Right lobe of liver (tissue), 6 donors: ENCODE results near the gene SIRPA. TPM values are rescaled to one million over a fixed set of nuclear protein-coding genes. Genes with fewer than 3 reads are reported as not detected.

Experiments
- ATAC-seq, 4 donors: fragments of 200-7000 bp; cut with Tn5 transposase; one replicate each; pipeline ENCODE4 v1.9.1; 2020; ENCODE audit warnings: mild to moderate bottlenecking in 4 of 4, moderate library complexity in 4 of 4
- DNase-seq, 3 donors: peaks; one replicate each; pipeline ENCODE4 v3.0.0-alpha.2; 2020
- H3K27ac ChIP-seq, 3 donors: fragments of 200-600 bp; one replicate each; pipeline ENCODE4 v1.8.0; 2022
- H3K27me3 ChIP-seq, 2 donors: fragments of 200-600 bp; one replicate each; pipeline ENCODE4 v1.8.0; 2022
- H3K36me3 ChIP-seq, 4 donors: fragments of 200-600 bp; sonication (generic) in 1 of 4; one replicate each; pipeline versions ENCODE4 v1.5.1 to v1.8.0; 2017 to 2022; ENCODE audit warnings: control low read depth in 1 of 4
- H3K4me1 ChIP-seq, 4 donors: fragments of 200-600 bp; sonication (generic) in 1 of 4; one replicate each; pipeline versions ENCODE4 v1.5.1 to v1.8.0; 2017 to 2022; ENCODE audit warnings: control low read depth in 1 of 4
- H3K4me3 ChIP-seq, 3 donors: fragments of 200-600 bp; one replicate each; pipeline ENCODE4 v1.8.0; 2022
- H3K9me3 ChIP-seq, 4 donors: fragments of 200-600 bp; sonication (generic) in 1 of 4; one replicate each; pipeline versions ENCODE4 v1.5.1 to v1.8.0; 2017 to 2022; ENCODE audit warnings: control low read depth in 1 of 4
- CTCF ChIP-seq, 4 donors: fragments of 200-600 bp in 3 of 4; fragments of 450-650 bp in 1 of 4; IDR thresholded peaks; one replicate each; pipeline versions ENCODE4 v1.5.1 to v1.8.0; 2016 to 2022; ENCODE audit warnings: antibody characterized with exemption in 4 of 4, mild to moderate bottlenecking in 2 of 4
- POLR2A ChIP-seq: fragments of 450-650 bp; IDR thresholded peaks from one replicate; pipeline ENCODE4 v1.6.1; 2017; ENCODE audit warnings: antibody characterized with exemption, mild to moderate bottlenecking
- WGBS: methylation state at CpG from one replicate; pipeline ENCODE4 v1.1.6; 2018; ENCODE audit warnings: low coverage, low lambda C conversion rate; ENCODE audit not compliant: insufficient coverage; ENCODE audit errors: missing lambda C conversion rate; 5-methylcytosine and 5-hydroxymethylcytosine counted together
- intact Hi-C, 2 donors: fragments of 100-400 bp; cut with DNase I; formaldehyde crosslinking; loops; one replicate each; pipeline versions ENCODE4 v1.11.2 to v1.14.1; 2022
- total RNA-seq, 6 experiments: library from RNA; depleted of rRNA in 2 of 6; stranded (reverse); fragments of >200 nt in 2 of 6; fragmentation: NEBNext Ultra II Directional in 3 of 6; extraction: Animal tissue kit (Norgen Biotek cat#: 25700) in 3 of 6; gene quantifications; one replicate each; pipeline versions ENCODE4 v1.1.0 to v1.2.4, GENCODE V29; 2016 to 2023
- donor health status: DM: no; HTN: yes; CAD: no.
- donor health status: DM: no; HTN: no; CAD: no.
- donor health status: DM: no; HTN: no; CAD: no.
- donor health status: DM: no; HTN: yes; CAD: no.
- donor health status: DM: no; HTN: yes; CAD: no.

SIRPA gene
- total RNA-seq, 6 experiments from 2014 or later, result 26.8 to 42.7 (median 34.8) TPM

- DNase-seq (no peak), ATAC-seq (no peak)
- 100% methylated on average over 2 of the region's 2 CpGs for WGBS
- Histone ChIP-seq H3K36me3 (no peaks in the 10 kb centered on the region), H3K4me3 (no peak overlapping the region), H3K27me3 (no peaks in the 10 kb centered on the region), H3K9me3 (no peaks in the 10 kb centered on the region), H3K4me1 (no peaks in the 10 kb centered on the region), H3K27ac (no peak overlapping the region)
- no peak for TF ChIP-seq POLR2A
- no peak for TF ChIP-seq CTCF (IDR thresholded peaks at IDR 0.05)
- intact Hi-C loops, result no loop called here
These were observed 47.4 kb upstream of the SIRPA start for GRCh38 chr20:1847780-1848179.

GRCh38 chr20:1848373-1848772 is 46.8 kb upstream of the SIRPA start:
- ATAC-seq, result no peak
- intact Hi-C loops, result no loop called here
- Histone ChIP-seq H3K4me1 (no peaks in the 10 kb centered on the region), H3K27me3 (no peaks in the 10 kb centered on the region), H3K36me3 (no peaks in the 10 kb centered on the region), H3K4me3 (no peak overlapping the region), H3K9me3 (no peaks in the 10 kb centered on the region), H3K27ac (no peak overlapping the region)
- no peak for DNase-seq
- no peak for TF ChIP-seq POLR2A
- no peak for TF ChIP-seq CTCF (IDR thresholded peaks at IDR 0.05)

- DNase-seq (no peak), ATAC-seq (no peak)
- no peak for TF ChIP-seq POLR2A
- TF ChIP-seq CTCF (IDR thresholded peaks at IDR 0.05), result no peak
- H3K4me3 ChIP-seq, result no peak overlapping the region
- no peaks in the 10 kb centered on the region for H3K4me1 ChIP-seq
- H3K9me3 ChIP-seq, result no peaks in the 10 kb centered on the region
- no peaks in the 10 kb centered on the region for H3K36me3 ChIP-seq
- intact Hi-C loops, result no loop called here
- no peaks in the 10 kb centered on the region for H3K27me3 ChIP-seq
- 25% methylated on average over 1 of the region's 2 CpGs for WGBS
- H3K27ac ChIP-seq, result no peak overlapping the region
These were observed 43.8 kb upstream of the SIRPA start for GRCh38 chr20:1851396-1851795.

GRCh38 chr20:1853473-1853872 is 41.7 kb upstream of the SIRPA start:
- no peak overlapping the region for H3K27ac ChIP-seq
- no peak overlapping the region for H3K4me3 ChIP-seq
- no peak for TF ChIP-seq CTCF (IDR thresholded peaks at IDR 0.05)
- TF ChIP-seq POLR2A, result no peak
- no peaks in the 10 kb centered on the region for H3K4me1 ChIP-seq
- no peaks in the 10 kb centered on the region for H3K36me3 ChIP-seq
- no peaks in the 10 kb centered on the region for H3K9me3 ChIP-seq
- no peak for DNase-seq
- intact Hi-C loops, result no loop called here
- H3K27me3 ChIP-seq, result no peaks in the 10 kb centered on the region
- ATAC-seq, result no peak
- 89% methylated on average over 6 of the region's 7 CpGs for WGBS

GRCh38 chr20:1854246-1854645 is 41.0 kb upstream of the SIRPA start:
- DNase-seq (no peak), ATAC-seq (no peak)
- no peak overlapping the region for H3K27ac ChIP-seq
- no peaks in the 10 kb centered on the region for H3K4me1 ChIP-seq
- no peaks in the 10 kb centered on the region for H3K27me3 ChIP-seq
- TF ChIP-seq POLR2A, result no peak
- TF ChIP-seq CTCF (IDR thresholded peaks at IDR 0.05), result no peak
- intact Hi-C loops, result no loop called here
- WGBS, result 76% methylated on average over 5 of the region's 5 CpGs
- H3K9me3 ChIP-seq, result no peaks in the 10 kb centered on the region
- no peak overlapping the region for H3K4me3 ChIP-seq
- no peaks in the 10 kb centered on the region for H3K36me3 ChIP-seq
